Measurements from ENCODE around the gene CCT5.

DNA sequence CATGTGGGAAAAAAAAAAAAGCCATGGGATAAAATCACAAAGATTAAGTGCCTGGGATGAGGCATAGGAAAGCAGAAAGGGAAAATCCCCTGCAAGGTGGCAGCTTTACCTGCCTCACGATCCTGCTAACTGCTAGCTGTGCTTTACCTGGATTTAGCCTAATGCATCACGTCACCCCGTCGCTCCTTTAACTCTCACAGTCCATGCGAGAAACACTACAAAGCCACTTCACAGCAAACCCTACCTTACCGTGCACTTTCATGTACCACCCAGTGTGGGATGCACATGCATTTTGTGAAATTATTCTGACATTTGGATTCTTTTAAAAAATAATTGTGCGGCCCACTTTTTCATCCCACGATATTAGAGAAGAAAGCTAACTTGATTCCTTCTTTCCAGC lies 31.4 kb upstream of the CCT5 start:
- TF ChIP-seq, protein P1, sequence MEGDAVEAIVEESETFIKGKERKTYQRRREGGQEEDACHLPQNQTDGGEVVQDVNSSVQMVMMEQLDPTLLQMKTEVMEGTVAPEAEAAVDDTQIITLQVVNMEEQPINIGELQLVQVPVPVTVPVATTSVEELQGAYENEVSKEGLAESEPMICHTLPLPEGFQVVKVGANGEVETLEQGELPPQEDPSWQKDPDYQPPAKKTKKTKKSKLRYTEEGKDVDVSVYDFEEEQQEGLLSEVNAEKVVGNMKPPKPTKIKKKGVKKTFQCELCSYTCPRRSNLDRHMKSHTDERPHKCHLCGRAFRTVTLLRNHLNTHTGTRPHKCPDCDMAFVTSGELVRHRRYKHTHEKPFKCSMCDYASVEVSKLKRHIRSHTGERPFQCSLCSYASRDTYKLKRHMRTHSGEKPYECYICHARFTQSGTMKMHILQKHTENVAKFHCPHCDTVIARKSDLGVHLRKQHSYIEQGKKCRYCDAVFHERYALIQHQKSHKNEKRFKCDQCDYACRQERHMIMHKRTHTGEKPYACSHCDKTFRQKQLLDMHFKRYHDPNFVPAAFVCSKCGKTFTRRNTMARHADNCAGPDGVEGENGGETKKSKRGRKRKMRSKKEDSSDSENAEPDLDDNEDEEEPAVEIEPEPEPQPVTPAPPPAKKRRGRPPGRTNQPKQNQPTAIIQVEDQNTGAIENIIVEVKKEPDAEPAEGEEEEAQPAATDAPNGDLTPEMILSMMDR (IDR thresholded peaks at IDR 0.05): no peak
- no peak for TF ChIP-seq POLR2A (IDR thresholded peaks at IDR 0.05)
